Gastroesophageal sphincter (tissue), 3 donors: Measurements from ENCODE around the gene CCDC83.

Source experiments
- CTCF ChIP-seq, 4 experiments: fragments of 200-600 bp in 2 of 4; fragments of 450-650 bp in 2 of 4; sonication (generic) in 1 of 4; IDR thresholded peaks; one replicate each; pipeline ENCODE4 v1.5.1; 2017 to 2019; ENCODE audit warnings: antibody characterized with exemption in 4 of 4, mild to moderate bottlenecking in 2 of 4, moderate library complexity in 2 of 4
- POLR2A ChIP-seq, 2 donors: fragments of 450-650 bp; IDR thresholded peaks; one replicate each; pipeline ENCODE4 v1.6.1; 2017; ENCODE audit warnings: antibody characterized with exemption in 2 of 2, mild to moderate bottlenecking in 2 of 2, moderate library complexity in 1 of 2

- no peak for TF ChIP-seq CTCF (IDR thresholded peaks at IDR 0.05)
- TF ChIP-seq POLR2A (IDR thresholded peaks at IDR 0.05): no peak
These were observed 43.3 kb downstream of the CCDC83 start for GRCh38 chr11:85898456-85898855.
